ENCODE measurements around the gene NR2E3.

DNA sequence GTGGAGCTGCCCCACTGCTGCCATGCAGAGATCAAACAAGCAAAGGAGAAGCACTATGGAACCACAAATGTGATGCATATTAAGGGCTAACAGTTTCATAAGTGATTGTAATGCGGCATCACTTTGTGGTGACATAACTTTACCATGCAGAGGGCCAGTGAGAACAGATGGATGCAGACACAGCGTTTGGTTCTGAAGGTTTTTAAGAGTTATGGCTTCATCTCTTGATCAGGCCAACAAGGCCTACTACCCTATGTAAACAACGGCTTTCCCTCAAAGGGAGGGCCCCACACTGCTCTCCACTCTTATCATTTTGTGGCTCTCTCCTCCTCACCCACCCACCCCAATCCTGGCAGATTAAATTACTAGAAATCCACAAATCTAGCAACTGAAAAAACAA, 13.4 kb downstream of the NR2E3 start:
- TF ChIP-seq JUND (IDR thresholded peaks at IDR 0.05) = no peak
- TF ChIP-seq, protein P1, sequence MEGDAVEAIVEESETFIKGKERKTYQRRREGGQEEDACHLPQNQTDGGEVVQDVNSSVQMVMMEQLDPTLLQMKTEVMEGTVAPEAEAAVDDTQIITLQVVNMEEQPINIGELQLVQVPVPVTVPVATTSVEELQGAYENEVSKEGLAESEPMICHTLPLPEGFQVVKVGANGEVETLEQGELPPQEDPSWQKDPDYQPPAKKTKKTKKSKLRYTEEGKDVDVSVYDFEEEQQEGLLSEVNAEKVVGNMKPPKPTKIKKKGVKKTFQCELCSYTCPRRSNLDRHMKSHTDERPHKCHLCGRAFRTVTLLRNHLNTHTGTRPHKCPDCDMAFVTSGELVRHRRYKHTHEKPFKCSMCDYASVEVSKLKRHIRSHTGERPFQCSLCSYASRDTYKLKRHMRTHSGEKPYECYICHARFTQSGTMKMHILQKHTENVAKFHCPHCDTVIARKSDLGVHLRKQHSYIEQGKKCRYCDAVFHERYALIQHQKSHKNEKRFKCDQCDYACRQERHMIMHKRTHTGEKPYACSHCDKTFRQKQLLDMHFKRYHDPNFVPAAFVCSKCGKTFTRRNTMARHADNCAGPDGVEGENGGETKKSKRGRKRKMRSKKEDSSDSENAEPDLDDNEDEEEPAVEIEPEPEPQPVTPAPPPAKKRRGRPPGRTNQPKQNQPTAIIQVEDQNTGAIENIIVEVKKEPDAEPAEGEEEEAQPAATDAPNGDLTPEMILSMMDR (IDR thresholded peaks at IDR 0.05; ENCODE audit: low read depth, low read length, missing input control) = no peak
- TF ChIP-seq, protein P2, sequence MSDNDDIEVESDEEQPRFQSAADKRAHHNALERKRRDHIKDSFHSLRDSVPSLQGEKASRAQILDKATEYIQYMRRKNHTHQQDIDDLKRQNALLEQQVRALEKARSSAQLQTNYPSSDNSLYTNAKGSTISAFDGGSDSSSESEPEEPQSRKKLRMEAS (IDR thresholded peaks at IDR 0.05) = no peak
- TF ChIP-seq SP1 (IDR thresholded peaks at IDR 0.05) = no peak
- no peak for TF ChIP-seq GABPA (IDR thresholded peaks at IDR 0.05 in 1 of 2, conservative IDR thresholded peaks at IDR 0.05 in 1 of 2)
- no peak for TF ChIP-seq EGR1 (IDR thresholded peaks at IDR 0.05; ENCODE audit: low read depth in 2 of 2)
- no peak for TF ChIP-seq RAD21 (IDR thresholded peaks at IDR 0.05)
- no peak for TF ChIP-seq FOXA1 (IDR thresholded peaks at IDR 0.05)
- no peak for TF ChIP-seq TAF1 (conservative IDR thresholded peaks at IDR 0.05)
- TF ChIP-seq RXRA (IDR thresholded peaks at IDR 0.05) = no peak
- TF ChIP-seq YY1 (IDR thresholded peaks at IDR 0.05) = no peak
- TF ChIP-seq FOXA2 (IDR thresholded peaks at IDR 0.05) = no peak
- TF ChIP-seq, protein P3, sequence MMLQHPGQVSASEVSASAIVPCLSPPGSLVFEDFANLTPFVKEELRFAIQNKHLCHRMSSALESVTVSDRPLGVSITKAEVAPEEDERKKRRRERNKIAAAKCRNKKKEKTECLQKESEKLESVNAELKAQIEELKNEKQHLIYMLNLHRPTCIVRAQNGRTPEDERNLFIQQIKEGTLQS (IDR thresholded peaks at IDR 0.05) = no peak
